HG03025 (cell line): ENCODE results near the gene NSD1.

Source experiments
- ATAC-seq: cut with Tn5 transposase; IDR thresholded peaks from one replicate; pipeline ENCODE4 v1.9.1; 2021; ENCODE audit warnings: mild to moderate bottlenecking, moderate library complexity; ENCODE audit not compliant: unreplicated experiment, low FRiP score

The NSD1 gene

DNA sequence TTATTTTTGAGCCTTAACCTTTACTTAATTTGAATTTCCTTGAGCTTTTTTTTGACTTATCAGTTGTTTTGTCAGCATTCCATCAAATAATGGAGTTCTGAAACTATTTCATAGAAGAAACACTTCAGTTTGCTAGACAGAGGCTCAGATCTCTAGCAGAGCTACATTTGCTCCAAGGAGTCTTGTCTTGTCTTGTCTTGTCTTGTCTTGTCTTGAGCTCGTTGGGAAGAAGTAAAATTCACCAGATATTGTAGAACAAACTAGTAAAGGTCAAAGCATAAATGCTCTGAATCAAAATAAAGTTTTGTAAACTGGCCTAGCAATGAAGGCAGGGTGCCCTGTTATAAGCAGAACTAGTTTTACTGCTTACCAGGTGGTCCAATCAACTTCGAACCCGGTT lies 136.4 kb downstream of the NSD1 start:
- no peak for ATAC-seq

DNA sequence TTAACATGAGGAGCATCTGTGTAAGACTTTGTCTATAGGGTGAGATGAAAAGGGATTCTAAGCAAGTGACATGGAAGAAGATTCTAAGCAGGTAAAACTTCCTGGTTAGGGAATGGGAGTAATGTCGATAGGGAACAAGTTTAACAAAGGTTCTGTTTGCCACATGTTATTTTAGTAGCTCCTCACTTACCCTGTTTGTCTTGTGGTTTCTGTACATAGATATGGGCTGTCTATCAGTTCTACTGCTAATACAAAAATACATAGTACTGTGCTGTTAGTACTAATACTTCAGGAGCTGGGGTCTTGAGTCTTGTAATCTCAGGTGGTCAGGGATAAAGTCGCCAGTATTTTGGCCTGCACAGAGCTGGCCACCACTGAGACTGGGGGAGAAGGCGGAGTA lies 137.1 kb downstream of the NSD1 start:
- ATAC-seq: no peak

DNA sequence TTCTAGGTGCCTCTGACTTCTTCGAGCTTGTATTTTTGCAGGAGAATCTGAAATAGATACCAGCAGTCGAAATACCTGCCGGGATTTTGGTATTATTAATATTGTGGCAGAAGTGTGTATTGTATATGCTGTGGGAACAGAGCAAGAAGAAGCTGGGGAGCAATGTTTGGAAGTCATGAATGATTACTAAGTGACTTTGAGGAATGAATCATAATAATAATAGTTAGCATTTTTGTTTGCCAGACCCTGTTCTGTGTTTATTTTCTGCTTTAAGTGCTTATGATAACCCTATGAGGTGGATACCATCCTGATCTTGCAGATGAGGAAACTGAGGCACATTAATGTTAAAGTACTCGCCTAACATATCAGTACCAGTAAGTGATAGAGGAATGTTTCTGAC lies 137.5 kb downstream of the NSD1 start:
- no peak for ATAC-seq

DNA sequence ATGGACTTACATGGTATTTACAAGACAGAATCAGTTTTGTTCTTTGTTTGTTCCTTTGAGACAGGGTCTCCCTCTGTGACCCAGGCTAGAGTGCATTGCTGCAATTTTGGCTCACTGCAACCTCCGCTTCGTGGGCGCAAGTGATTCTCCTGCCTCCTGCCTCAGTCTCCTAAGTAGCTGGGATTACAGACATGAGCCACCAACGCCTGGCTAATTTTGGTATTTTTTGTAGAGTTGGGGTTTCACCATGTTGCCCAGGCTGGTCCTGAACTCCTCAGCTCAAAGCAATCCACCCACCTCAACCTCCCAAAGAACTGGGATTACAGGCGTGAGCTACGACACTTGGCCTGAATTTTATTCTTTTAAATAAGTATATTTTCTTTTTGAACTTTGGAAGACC lies 142.3 kb downstream of the NSD1 start:
- no peak for ATAC-seq

DNA sequence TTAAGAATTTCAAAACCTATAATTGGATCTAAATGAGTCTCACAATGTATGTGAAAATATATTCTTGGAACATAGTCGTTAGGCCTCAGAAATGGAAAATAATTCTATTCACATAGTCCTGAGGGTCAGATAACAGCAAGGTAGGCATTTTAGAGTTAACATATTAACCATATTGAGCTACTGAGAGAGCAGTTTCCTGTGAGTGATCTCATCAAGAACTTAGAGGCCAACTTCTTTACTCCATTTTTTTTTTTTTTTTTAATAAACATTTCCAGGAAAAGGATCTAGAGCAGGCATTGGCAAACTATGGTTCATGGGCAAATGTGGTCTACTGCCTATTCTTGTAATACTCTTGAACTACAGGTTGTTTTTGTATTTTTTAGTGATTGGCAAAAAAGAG lies 143.3 kb downstream of the NSD1 start:
- no peak for ATAC-seq

DNA sequence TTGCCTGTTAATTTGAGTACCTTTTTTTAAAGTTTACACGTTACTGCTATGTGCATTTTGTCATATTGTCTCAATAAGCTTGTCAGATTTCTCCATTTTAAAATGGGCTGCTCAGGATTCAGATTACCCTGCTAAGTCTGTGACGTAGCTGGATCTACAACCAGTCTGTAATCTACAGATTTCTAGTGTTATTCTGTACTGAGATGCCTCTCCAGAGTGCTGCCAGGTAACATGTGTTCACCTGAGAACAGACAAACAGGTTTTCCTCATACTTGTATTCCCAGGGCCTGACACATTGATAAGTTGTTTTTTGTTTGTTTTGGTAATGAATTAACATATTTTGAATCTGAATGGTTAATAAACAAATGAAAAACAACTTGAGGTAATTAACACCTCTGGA lies 154.6 kb downstream of the NSD1 start:
- ATAC-seq: no peak

DNA sequence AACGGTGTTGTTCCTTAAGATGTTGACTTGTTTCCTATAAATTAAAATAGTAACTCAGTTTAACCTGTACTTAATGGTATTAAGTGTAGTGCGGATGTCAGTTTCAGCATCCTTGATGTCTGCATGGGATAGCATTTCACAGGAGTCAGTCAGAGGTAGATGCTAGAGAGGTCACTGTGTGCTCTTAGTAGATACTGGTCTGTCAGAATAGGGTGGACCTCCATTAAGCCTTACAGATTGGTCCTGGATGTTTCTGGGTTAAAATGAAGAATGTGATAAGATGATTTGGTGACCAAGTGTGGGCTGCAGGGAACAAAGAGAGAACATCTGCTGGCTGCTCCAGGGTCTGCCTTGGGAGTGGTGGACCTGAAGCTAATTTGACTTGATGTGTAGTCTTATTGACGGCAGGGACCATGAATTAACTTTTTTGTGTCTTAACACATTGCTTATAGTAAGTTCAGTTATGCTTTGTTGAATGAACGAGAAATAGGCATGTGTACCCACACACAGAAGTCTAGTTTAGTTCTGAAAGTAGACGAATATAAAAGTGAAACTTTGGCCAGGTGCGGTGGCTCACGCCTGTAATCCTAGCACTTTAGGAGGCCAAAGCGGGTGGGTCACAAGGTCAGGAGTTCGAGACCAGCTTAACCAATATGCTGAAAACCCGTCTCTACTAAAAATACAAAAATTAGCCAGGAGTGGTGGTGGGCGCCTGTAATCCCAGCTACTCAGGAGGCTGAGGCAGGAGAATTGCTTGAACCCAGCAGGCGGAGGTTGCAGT lies 157.4 kb downstream of the NSD1 start:
- ATAC-seq: no peak

DNA sequence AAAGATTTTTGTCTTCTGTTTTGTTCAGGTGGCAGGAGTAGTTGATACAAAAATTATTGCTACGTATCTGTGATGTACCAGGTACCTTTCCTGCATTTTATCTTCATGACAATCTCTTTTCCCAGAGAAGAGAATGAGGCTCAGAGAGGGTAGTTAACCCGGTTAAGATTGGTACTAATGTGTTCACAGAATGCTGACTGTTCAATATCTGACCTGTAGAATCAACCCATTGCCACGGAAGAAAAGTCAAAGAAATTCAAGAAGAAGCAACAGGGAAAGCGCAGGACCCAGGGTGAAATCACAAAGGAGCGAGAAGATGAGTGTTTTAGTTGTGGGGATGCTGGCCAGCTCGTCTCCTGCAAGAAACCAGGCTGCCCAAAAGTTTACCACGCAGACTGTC lies 158.2 kb downstream of the NSD1 start:
- no peak for ATAC-seq

DNA sequence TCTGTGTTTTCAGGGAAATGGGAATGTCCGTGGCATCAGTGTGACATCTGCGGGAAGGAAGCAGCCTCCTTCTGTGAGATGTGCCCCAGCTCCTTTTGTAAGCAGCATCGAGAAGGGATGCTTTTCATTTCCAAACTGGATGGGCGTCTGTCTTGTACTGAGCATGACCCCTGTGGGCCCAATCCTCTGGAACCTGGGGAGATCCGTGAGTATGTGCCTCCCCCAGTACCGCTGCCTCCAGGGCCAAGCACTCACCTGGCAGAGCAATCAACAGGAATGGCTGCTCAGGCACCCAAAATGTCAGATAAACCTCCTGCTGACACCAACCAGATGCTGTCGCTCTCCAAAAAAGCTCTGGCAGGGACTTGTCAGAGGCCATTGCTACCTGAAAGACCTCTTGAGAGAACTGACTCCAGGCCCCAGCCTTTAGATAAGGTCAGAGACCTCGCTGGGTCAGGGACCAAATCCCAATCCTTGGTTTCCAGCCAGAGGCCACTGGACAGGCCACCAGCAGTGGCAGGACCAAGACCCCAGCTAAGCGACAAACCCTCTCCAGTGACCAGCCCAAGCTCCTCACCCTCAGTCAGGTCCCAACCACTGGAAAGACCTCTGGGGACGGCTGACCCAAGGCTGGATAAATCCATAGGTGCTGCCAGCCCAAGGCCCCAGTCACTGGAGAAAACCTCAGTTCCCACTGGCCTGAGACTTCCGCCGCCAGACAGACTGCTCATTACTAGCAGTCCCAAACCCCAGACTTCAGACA lies 160.4 kb downstream of the NSD1 start:
- ATAC-seq: no peak

DNA sequence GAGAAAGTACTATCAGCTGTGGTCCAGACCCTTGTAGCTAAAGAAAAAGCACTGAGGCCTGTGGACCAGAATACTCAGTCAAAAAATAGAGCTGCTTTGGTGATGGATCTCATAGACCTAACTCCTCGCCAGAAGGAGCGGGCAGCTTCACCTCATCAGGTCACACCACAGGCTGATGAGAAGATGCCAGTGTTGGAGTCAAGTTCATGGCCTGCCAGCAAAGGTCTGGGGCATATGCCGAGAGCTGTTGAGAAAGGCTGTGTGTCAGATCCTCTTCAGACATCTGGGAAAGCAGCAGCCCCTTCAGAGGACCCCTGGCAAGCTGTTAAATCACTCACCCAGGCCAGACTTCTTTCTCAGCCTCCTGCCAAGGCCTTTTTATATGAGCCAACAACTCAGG lies 161.1 kb downstream of the NSD1 start:
- ATAC-seq: no peak

DNA sequence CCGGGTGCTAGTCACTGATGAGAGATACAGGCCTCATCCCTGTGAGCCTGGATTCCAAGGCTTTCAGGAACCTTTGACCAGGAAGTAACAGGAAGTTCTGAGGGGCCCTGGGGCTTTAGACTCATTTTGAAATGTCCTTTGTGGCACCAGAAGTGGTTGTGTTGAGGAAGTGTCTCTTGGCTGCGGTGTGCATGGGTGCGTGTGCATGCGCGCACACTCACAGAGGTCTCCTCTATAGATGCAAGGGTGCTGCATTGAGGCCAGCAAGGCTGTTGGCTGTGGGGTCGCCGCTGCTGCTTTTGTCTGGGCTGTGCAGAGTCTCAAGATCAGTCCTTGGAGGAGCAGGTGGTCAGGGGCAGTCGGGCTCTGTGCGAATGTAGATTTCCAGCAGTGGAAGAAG lies 162.4 kb downstream of the NSD1 start:
- no peak for ATAC-seq

DNA sequence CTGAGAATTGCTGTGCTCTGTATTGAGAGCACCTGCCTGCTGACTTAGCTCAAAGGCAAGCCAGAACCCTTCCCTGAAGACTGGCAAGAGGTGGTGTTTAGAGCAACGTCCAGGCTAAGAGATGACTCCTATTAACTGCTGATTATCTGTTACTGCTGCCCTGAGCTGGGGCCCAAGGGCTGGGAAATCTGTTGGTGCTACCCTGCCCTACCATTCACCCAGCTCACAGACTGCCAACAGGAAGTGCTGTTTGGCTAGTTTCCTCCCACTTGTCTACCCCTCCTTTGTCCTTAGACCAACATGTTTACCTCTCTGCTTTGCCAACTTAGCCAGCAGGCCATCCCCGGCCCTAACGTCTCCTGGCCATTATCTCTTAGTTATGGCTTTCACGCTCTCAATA lies 163.0 kb downstream of the NSD1 start:
- no peak for ATAC-seq

DNA sequence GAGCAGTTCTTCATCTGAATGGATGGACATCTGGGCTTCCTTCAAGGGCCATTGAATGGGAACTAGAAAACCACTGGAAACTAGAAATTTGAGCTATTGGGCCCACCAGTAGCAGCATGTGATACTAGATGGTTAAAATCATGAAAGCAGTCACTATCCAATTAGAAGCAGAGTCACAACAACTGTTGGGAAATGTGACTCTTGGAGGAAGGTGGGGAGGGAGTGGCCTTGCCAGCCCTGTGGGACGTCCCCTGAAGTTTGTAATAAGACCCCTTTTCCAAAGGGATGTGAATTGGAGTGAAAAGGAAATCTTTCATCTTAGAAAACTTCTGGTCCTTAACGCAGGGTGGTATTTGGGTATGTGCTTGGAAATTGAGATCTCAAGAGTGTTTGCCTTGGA lies 164.3 kb downstream of the NSD1 start:
- no peak for ATAC-seq

DNA sequence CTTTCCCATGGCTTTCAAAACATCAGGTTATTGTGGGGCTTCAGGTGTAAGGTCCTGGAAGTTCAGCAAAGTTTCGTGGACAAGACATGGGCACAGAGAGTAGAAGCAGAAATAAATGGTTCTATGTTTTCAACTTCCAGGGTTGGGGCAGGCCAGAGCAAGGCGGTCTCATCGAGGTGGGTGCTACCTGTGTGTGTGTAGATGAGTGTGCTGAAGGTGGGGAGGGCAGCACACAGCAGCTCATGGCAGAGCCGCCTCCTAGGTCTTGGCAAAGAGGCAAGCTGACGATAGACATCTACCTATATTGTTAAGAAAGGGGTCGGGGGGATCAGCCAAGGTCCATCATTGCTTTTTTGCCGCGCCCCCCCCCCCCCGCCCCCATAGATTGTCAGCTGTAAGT lies 166.1 kb downstream of the NSD1 start:
- no peak for ATAC-seq

DNA sequence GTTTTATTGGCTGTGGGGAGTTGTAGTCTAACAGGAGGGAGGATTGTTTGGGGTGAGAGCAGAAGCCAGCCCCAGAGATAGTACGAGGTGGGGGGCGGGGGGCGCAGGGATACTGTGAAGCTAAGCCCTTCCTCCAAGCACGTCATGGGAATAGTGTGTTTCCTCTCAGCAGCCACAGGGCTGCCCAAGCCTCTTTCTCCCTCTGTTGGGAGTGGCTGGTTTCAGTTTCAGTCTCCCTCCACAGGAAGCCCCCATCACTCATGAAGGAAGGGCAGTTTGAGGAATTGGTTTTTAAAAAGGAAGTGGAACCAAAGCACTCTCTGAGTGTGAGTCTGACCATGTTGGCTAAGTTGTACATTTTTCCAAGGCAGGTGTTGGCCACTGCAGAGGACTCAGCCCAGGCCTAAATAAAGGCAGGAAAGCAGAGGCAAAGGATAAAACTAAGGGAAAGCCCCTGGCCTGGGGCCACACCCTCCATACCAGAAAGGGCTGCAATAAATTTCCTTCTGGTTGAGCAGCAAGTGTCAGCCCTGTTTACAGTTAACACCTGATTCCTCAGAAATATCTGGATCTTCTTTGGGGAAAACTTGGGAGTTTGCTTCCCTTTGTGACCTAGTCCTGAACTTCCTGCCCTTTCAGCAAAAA lies 166.8 kb downstream of the NSD1 start:
- ATAC-seq: no peak

DNA sequence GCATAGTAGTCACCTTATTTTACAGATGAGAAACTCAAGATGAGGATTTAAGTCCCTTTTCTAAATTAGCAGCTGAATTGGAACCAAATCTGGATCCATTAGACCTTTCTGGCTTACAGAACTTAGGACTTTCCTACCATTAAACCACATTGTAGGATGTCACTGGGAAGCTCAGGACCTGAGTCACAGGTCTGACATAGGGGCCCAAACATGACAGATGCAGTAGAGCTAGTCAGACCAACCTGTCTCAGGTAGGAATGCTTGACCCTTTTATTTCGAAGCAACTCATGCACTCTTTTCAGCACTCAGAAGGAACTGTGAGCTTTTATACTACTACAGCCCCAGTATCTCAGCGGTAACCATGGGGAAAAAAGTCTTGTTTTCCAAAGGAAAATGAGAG lies 167.4 kb downstream of the NSD1 start:
- ATAC-seq: no peak

DNA sequence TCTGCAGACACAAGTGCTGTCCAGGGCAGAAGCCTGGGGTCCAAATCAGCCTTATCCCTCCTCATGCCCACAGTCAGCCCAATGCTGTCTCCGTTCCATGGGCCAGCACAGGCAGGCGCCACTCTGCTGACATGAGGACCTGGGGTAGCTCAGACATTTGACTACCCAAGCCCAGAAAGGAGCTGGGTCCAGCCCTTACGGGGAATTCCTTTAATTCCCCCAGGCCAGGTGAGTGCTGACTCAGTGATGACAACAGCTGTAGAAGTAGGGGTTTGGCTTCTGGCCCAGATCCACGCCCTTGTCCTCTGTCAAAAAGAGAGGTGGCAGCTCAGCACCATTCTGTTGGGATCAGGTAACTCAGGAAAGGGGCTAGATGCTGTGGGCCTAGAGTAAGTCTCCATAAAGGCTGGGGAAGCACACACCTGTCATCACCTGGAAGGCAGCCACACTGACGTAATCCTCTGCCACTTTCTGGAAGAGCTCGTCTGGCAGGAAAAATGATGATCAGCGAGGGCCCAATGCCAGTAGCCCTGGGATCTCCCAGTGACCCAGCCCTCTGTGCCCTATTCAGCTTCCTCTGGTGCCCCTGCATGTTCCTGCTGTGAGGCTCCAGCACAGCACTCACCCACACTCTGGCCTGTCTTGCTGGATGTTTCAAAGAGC lies 168.1 kb downstream of the NSD1 start:
- no peak for ATAC-seq

DNA sequence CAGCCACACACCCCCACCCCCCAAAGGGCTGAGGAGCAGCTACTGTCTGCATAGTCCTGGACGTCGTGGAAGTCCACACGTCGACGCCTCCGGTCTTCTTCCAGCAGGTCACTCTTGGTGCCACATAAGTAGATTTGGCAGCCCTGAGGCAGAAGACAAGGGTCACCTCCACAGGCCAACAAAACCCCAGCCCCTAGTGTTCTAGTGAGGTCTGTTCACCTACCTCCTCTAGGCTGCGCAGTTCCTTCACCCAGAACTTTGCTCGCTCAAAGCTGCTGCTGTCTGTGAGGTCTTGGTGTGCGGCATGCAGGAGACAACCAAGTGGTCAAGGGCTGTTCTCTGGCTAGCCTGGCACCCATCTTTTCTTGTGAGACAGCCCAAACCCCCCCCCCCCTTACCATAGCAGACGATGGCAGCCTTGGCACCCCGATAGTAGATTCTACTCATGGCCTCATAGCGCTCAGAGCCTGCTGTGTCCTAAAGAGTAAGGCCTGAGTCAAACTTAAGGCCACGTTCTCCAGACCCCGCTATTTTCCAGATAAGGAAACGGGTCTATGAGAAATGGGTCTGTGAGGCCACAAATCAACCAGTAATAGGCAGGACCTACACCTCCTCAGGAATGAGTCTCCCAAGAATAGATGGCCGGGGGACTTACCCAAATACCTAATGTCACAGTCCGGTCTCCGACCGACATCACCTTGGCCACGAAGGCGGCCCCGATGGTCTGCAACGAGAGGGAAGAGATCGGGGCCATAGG lies 169.0 kb downstream of the NSD1 start:
- ATAC-seq: no peak

DNA sequence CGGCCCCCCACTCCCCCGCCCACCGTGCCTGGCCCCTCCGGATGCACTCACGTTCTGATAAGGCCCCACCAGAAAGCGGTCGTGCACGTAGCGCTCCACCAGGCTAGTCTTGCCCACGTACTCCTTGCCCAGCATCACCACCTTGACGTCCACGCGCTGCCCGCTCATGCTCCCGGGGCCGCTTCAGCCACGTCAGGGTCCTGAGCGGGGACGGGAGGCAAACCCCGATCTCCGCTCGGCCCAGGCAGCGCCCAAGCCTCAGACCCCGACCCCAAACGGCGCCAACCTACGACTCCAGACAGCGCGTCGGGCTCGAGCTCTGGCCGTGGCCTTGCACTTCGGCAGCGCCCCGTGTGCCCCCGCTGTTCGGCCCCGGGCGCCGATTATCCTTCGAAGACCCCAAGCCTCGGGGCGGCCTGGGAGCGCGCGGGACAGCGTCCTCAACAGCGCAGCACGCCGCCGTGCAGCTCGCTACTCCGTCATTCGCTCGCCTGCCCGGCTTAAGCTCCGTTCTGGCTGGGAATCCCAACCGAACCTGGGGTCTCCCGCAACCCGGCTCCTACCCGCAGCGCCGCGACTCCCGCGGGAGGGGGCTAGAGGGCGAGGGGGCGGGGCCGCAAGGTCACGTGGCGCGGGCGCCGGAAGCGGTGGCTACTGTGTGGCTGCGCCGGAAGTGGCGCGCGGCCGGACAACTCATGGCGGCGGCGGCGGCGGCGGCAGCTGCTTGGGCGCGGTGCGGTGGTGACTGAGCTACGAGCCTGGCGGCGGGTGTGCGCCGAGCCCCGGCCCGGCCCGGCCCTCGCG lies 169.8 kb downstream of the NSD1 start, which contains the start of the genes PRELID1 and RAB24:
TSS of gene PRELID1 (plus strand) at position 679 of the 804 bp plus-strand sequence. CDS start 187 bp downstream, outside the sequence.
TSS of gene RAB24 (minus strand) at position 599 of the 804 bp plus-strand sequence. CDS start at position 168, 431 bp downstream.
- ATAC-seq: peak; percentile 59
